Measurements from ENCODE around the gene CHGA.

DNA sequence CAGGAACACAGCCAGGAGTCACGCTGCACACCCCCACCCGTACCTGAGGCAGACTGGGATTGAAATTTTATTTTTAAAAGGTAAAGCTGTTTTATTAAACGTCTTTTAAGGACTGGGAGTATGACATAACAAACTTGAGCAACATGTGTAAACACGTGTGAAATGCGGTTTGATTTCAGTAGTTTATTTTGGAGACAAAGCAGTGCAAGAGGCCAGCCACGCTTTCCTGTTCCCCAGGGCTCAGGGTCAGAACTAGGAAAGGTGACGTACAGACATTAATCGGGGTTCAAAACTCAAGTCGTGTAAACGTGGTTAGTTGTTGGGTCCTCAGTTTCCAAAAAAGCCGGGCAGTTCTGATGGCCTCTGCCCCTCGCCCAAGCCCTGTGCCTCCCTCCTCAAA lies 16.7 kb downstream of the CHGA start:
- TF ChIP-seq CTCF (IDR thresholded peaks at IDR 0.05) (no peak), POLR2A (IDR thresholded peaks at IDR 0.05) (no peak)

Data from heart left ventricle (tissue), 13 donors.